GM12878 (cell line): ENCODE data around the gene SLC17A7. TPM values are rescaled to one million over a fixed set of nuclear protein-coding genes. Genes with fewer than 3 reads are reported as not detected.

Experiments
- BHLHE40 ChIP-seq, 2 experiments: fragments of 450-650 bp in 1 of 2; IDR thresholded peaks; 2 replicates each; pipeline ENCODE4 v1.6.1; 2011 to 2017; ENCODE audit warnings: low read depth in 2 of 2, borderline replicate concordance in 1 of 2, improper control_type of control experiment in 1 of 2, low read length in 1 of 2, mild to moderate bottlenecking in 1 of 2
- CBFB ChIP-seq: IDR thresholded peaks from 2 replicates; pipeline ENCODE4 v1.6.1; 2016; ENCODE audit warnings: antibody characterized with exemption, low read depth
- CEBPZ ChIP-seq: fragments of 150-350 bp; IDR thresholded peaks from 2 replicates; pipeline ENCODE4 v1.6.1; 2016; ENCODE audit warnings: low read depth, low read length
- DPF2 ChIP-seq: fragments of 450-650 bp; IDR thresholded peaks from 2 replicates; pipeline ENCODE4 v1.6.1; 2017; ENCODE audit warnings: mild to moderate bottlenecking
- EP300 ChIP-seq, 2 experiments: fragments of 150-350 bp in 1 of 2; IDR thresholded peaks; 2 replicates each; pipeline ENCODE4 v1.6.1; 2011 to 2012; ENCODE audit warnings: low read depth in 2 of 2, low read length in 2 of 2, borderline replicate concordance in 1 of 2, improper control_type of control experiment in 1 of 2, inconsistent platforms in 1 of 2; ENCODE audit not compliant: control insufficient read depth in 1 of 2
- HDGF ChIP-seq: fragments of 450-650 bp; IDR thresholded peaks from 2 replicates; pipeline ENCODE4 v1.6.1; 2016; ENCODE audit warnings: antibody characterized with exemption
- MEF2B ChIP-seq: fragments of 450-650 bp; IDR thresholded peaks from 2 replicates; pipeline ENCODE4 v1.6.1; 2018; ENCODE audit warnings: mild to moderate bottlenecking, moderate library complexity; ENCODE audit not compliant: partially characterized antibody, poor library complexity, severe bottlenecking
- NR2C1 ChIP-seq: fragments of 450-650 bp; IDR thresholded peaks from 2 replicates; pipeline ENCODE4 v1.6.1; 2017; ENCODE audit warnings: antibody characterized with exemption, mild to moderate bottlenecking, moderate library complexity
- RBBP5 ChIP-seq: fragments of 200-600 bp; sonication (generic); conservative IDR thresholded peaks from 2 replicates; pipeline ENCODE4 v1.6.1; 2016
- RUNX3 ChIP-seq: IDR thresholded peaks from 2 replicates; pipeline ENCODE4 v1.6.1; 2012; ENCODE audit warnings: low read length, inconsistent platforms
- SMARCA5 ChIP-seq: fragments of 450-650 bp; IDR thresholded peaks from 2 replicates; pipeline ENCODE4 v1.6.1; 2017; ENCODE audit warnings: mild to moderate bottlenecking
- TBL1XR1 ChIP-seq: IDR thresholded peaks from 2 replicates; pipeline ENCODE4 v1.6.1; 2012; ENCODE audit warnings: low read depth, low read length, improper control_type of control experiment
- YY1 ChIP-seq: IDR thresholded peaks from 2 replicates; pipeline ENCODE4 v1.6.1; 2011; ENCODE audit warnings: low read depth, mild to moderate bottlenecking, low read length
- ZBTB40 ChIP-seq: fragments of 450-650 bp; IDR thresholded peaks from 2 replicates; pipeline ENCODE4 v1.6.1; 2016; ENCODE audit warnings: mild to moderate bottlenecking, moderate library complexity, borderline replicate concordance
- polyA plus RNA-seq, 11 experiments: library from polyadenylated mRNA; depleted of rRNA in 4 of 11; unstranded in 6 of 11; stranded (reverse) in 5 of 11; fragments of >200 nt; fragmentation: Nextera tagmentation in 4 of 11; fragmentation: Illumina TruSeq in 1 of 11; extraction: Ambion mirVana in 4 of 11; extraction: Trizol in 1 of 11; gene quantifications; 1 replicate in 1 of 11; 2 replicates in 10 of 11; pipeline versions ENCODE4 v1.2.1 to v1.2.3, GENCODE V29; 2011 to 2016; ENCODE audit warnings: inconsistent platforms in 2 of 11, missing spikeins in 2 of 11, low read depth in 1 of 11
- total RNA-seq, 4 experiments: library from RNA; depleted of rRNA in 3 of 4; stranded (reverse); fragments of >200 nt in 3 of 4; fragmentation: Illumina TruSeq in 1 of 4; extraction: Trizol in 1 of 4; gene quantifications; 2 replicates each; pipeline versions ENCODE4 v1.2.1 to v1.2.3, GENCODE V29; 2013 to 2021

The SLC17A7 gene
- total and polyA plus RNA-seq, 10 of the 15 experiments (the other 5 are each of a cell fraction or from before 2014, with no cell fraction given): 0.03 to 0.24 (median 0.06) TPM; not detected in 6

GRCh38 chr19:49409441-49410029, 31.8 kb downstream of the SLC17A7 start (continued):
- TF ChIP-seq ZBTB40: peak; percentile 28; the same call in 1 of the 2 replicates
- peak; percentile 50; the same call in 1 of the 2 replicates for TF ChIP-seq HDGF
- 0 out of 2 replicates have a peak, but pooled peaks have one; percentile 39 for TF ChIP-seq YY1
- TF ChIP-seq RBBP5: no peak
- TF ChIP-seq CEBPZ: no peak
- TF ChIP-seq NR2C1: peak; percentile 46; the same call in 1 of the 2 replicates
- no peak for TF ChIP-seq BHLHE40 (IDR thresholded peaks at IDR 0.05; ENCODE audit: borderline replicate concordance in 1 of 2, low read depth in 2 of 2, low read length in 1 of 2)
- TF ChIP-seq MEF2B: peak; percentile 42
- 0 out of 2 replicates have a peak, but pooled peaks have one; percentile 44 for TF ChIP-seq TBL1XR1
- TF ChIP-seq EP300 (IDR thresholded peaks at IDR 0.05; ENCODE audit: borderline replicate concordance in 1 of 2, control insufficient read depth in 1 of 2, low read depth in 2 of 2, low read length in 2 of 2): 0 out of 4 replicates have a peak, but pooled peaks of 1 of the 2 experiments have one; percentile 21
- 0 out of 2 replicates have a peak, but pooled peaks have one; percentile 43 for TF ChIP-seq SMARCA5
- TF ChIP-seq RUNX3: peak; percentile 27; the same call in 1 of the 2 replicates
- 0 out of 2 replicates have a peak, but pooled peaks have one; percentile 21 for TF ChIP-seq DPF2
- TF ChIP-seq CBFB: no peak
